Measurements from ENCODE around the gene SH3BP2.
"Not testable (repeated sequence)": the region's sequence is repeated elsewhere in the genome, so short reads cannot be mapped to it uniquely, and the experiment has no call there.

SH3BP2 gene

GRCh38 chr4:2763511-2763967 is 29.3 kb upstream of the SH3BP2 start:
- no peak for DNase-seq

- no peak for DNase-seq
These were observed 26.9 kb upstream of the SH3BP2 start for GRCh38 chr4:2765832-2766526.

GRCh38 chr4:2767046-2767704 is 25.7 kb upstream of the SH3BP2 start:
- no peak for DNase-seq

DNA sequence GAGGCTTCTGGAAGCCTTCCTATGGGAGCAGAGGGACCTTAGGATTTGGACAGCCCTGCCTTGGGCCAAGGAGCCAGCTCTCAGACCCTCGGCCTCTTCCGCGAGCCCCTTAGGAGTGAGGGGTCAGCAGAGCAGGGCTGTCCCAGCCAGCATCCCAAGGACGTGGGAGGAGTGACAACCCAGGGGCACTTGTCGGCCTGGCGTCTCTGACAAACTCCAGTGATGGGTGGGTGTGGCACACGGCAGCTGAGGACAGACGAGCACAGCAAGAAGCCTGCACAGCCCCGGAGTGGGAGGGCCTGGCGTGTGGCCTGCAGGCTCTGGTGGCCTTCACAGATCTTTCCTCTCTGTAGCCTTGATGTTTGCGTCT is 25.2 kb upstream of the SH3BP2 start:
- no peak for DNase-seq

- no peak for DNase-seq
These were observed 24.8 kb upstream of the SH3BP2 start for GRCh38 chr4:2768124-2768523.

DNA sequence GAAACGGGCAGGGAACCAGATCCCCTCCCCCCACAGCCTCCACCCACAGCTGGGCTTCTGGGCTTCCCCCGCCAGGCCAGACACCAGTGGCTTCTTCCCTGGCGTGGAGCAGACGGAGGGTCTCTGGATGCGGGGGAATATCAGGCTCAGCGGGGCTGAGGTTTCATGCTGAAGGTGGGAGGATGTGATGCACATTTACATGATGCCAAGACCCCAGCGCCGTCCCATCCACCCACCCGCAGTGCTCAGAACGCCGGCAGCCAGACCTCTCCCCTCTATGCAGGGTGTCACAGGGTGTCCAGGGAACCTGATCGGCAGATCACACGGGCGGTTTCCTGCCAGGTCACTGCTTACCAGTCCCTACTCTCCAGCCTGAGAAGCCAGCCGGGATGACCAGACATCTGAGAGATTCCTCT is 24.0 kb upstream of the SH3BP2 start:
- no peak for DNase-seq

GRCh38 chr4:2771264-2771663 is 21.6 kb upstream of the SH3BP2 start:
- DNase-seq: no peak

GRCh38 chr4:2780643-2781042 is 12.2 kb upstream of the SH3BP2 start:
- DNase-seq: not testable (repeated sequence)

- no peak for DNase-seq
These were observed 11.0 kb upstream of the SH3BP2 start for GRCh38 chr4:2781911-2782310.

- DNase-seq: no peak
These were observed 9.1 kb upstream of the SH3BP2 start for GRCh38 chr4:2783790-2784189.

DNA sequence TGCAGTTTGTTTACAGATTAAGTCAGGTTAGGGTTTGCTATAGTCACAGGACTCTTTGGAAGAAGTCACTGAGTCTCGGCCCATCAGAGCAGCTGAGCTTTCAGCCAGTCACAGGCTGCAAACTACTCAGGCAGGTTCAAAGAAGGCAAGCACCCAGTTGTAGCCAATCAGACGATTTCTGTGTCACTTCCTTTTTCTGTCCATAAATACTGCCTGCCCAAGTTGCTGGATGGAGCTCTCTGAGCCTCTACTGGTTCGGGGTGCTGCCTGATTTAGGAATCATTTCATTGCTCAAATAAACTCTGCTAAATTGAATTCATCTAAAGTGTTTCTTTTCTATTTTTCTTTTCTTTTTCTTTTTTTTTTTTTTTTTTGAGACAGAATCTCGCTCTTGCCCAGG is 7.3 kb upstream of the SH3BP2 start:
- no peak for DNase-seq

DNA sequence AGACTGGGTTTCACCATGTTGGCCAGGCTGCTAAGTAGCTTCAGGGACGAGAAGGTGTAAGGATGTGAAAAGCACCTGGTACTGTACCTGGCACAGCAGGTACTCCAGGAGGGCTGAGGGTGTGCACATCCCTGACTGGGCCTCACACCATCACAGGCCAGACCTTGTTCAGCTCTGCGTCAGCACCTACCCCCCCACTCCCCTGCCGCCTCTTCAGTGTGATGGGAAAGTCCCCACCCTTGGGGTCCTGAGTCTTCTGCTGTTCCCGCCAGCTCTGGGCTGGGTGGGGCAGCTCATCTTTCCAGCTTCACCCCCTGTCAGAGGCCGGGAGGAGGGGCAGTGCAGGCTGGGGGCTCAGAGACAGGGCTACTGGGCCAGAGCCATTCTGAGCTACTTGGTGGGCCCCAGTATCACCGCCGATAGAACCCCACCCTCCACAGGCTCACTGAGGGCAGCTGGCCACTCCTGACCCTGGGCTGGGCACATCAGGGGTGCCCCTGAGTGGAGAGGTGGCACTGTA is 6.7 kb upstream of the SH3BP2 start:
- DNase-seq: peak; percentile 67

GRCh38 chr4:2786794-2787229 is 6.1 kb upstream of the SH3BP2 start:
- no peak for DNase-seq

- no peak for DNase-seq
These were observed 5.4 kb upstream of the SH3BP2 start for GRCh38 chr4:2787230-2788100.

- no peak for DNase-seq
These were observed 4.8 kb upstream of the SH3BP2 start for GRCh38 chr4:2788101-2788500.

DNA sequence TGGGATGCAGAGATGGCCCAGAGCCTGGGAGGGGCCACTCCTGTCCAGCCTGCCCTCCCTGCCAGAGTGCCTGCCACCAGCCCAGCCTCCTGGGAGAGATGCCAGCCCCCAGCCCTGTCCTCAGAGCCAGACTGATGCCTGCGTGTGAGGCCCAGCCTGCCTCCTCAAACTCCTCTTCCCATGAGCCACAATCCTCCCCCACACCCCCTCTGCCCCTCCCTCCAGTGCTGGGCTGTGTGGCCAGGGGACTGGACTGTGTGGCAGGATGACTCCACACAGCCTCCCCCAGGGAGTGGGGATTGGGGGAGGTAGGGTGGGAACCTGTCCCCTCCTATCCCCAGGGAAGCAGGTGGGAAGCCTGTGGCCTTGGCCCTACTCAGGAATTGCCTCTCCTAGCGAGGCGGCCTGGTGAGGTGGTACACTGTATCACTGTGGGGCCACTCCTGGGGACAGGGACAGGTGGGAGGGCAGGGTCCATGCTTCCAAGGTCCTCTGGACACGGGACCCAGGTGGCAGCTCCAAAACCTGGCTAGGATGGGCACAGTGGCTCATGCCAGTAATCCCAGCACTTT is 4.3 kb upstream of the SH3BP2 start:
- no peak for DNase-seq

- no peak for DNase-seq
These were observed 3.5 kb upstream of the SH3BP2 start for GRCh38 chr4:2789351-2789750.

DNA sequence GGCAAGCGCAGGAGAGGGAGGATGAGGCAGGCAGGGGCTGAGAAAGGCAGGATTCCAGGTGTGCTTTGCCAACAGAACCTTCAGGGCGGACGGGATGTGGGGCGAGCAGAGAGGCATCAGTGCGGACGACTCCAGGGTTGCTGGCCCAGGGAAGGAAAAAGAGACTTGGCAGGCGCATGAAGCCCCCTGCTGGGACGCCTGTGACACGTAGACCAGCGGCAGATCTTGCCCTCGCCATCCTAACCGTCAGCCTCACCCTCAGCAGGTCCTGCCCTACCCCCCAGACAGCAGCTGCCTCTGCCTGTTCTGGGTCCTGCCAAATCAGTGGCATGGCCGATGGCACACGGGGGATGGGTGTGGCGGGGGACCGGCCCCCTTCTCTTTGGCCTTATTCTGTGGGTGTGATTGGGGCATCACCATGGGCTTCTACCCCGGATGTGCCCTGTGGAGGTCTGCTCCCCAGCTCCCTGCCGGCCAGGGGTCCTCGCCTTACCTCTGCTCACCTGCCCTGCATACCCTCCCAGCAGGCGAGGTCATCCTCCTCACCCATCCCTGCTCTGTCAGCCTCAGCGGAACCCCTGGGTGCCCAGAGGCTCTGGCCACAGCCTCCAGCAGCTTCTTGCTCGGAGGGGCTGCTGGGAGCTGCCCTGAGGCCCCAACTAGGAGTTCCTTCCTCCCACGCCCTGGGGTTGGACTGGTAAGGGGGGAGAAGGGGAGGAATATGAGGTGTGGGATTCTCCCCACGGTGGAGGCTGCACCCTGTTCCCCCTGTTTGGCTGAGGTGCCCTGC is 2.9 kb upstream of the SH3BP2 start:
- DNase-seq: no peak

GRCh38 chr4:2790583-2791517 is 2.0 kb upstream of the SH3BP2 start:
- DNase-seq: no peak

- DNase-seq: no peak
These were observed 1.1 kb upstream of the SH3BP2 start for GRCh38 chr4:2791518-2792395.
